Right ventricle myocardium inferior (tissue), 1 donor: Measurements from ENCODE around the gene ARHGAP26. TPM values are rescaled to one million over a fixed set of nuclear protein-coding genes. Genes with fewer than 3 reads are reported as not detected.

Source experiments
- ATAC-seq: fragments of 200-7000 bp; cut with Tn5 transposase; one replicate; pipeline ENCODE4 v1.9.1; 2020; ENCODE audit warnings: mild to moderate bottlenecking, moderate library complexity
- DNase-seq: peaks from one replicate; pipeline ENCODE4 v3.0.0; 2021; ENCODE audit errors: missing footprints
- intact Hi-C: fragments of 100-400 bp; cut with DNase I; formaldehyde crosslinking; loops from one replicate; pipeline ENCODE4 v1.11.0; 2022
- total RNA-seq: library from RNA; stranded (reverse); fragmentation: NEBNext Ultra II Directional; extraction: Animal tissue kit (Norgen Biotek cat#: 25700); gene quantifications from one replicate; pipeline ENCODE4 v1.2.1, GENCODE V29; 2021
- donor health status: DM: no; HTN: yes; CAD: no; lungs with severe emphysema.

ARHGAP26 gene
- total RNA-seq, 1 donor from 2014 or later, result 29.8 TPM

GRCh38 chr5:143147902-143148301, 377.7 kb downstream of the ARHGAP26 start:
- ATAC-seq (no peak), DNase-seq (no peak)
- intact Hi-C loops, result no loop called here

GRCh38 chr5:143148771-143149170, 378.6 kb downstream of the ARHGAP26 start:
- ATAC-seq, result no peak
- intact Hi-C loops, result no loop called here
- no peak for DNase-seq

- intact Hi-C loops, result no loop called here
- DNase-seq, result no peak
- no peak for ATAC-seq
These were observed 379.6 kb downstream of the ARHGAP26 start for GRCh38 chr5:143149759-143150158.

GRCh38 chr5:143151056-143151700, 381.0 kb downstream of the ARHGAP26 start:
- DNase-seq, result no peak
- intact Hi-C loops, result no loop called here
- no peak for ATAC-seq

- no peak for ATAC-seq
- no peak for DNase-seq
- intact Hi-C loops, result no loop called here
These were observed 382.3 kb downstream of the ARHGAP26 start for GRCh38 chr5:143152445-143152844.

- DNase-seq (peak; percentile 73), ATAC-seq (peak; percentile 87)
- intact Hi-C loops, result no loop called here
These were observed 383.3 kb downstream of the ARHGAP26 start for GRCh38 chr5:143153332-143154119.

- no peak for ATAC-seq
- no peak for DNase-seq
- intact Hi-C loops, result no loop called here
These were observed 384.6 kb downstream of the ARHGAP26 start for GRCh38 chr5:143154510-143155370.

- DNase-seq (no peak), ATAC-seq (no peak)
- intact Hi-C loops, result no loop called here
These were observed 385.3 kb downstream of the ARHGAP26 start for GRCh38 chr5:143155455-143155854.

- no peak for ATAC-seq
- intact Hi-C loops, result no loop called here
- DNase-seq, result no peak
These were observed 385.9 kb downstream of the ARHGAP26 start for GRCh38 chr5:143156086-143156485.

GRCh38 chr5:143156572-143156971, 386.4 kb downstream of the ARHGAP26 start:
- DNase-seq (no peak), ATAC-seq (no peak)
- intact Hi-C loops, result no loop called here

- ATAC-seq (no peak), DNase-seq (no peak)
- intact Hi-C loops, result no loop called here
These were observed 388.9 kb downstream of the ARHGAP26 start for GRCh38 chr5:143159031-143159430.

- no peak for ATAC-seq
- intact Hi-C loops, result no loop called here
- peak; percentile 58 for DNase-seq
These were observed 391.8 kb downstream of the ARHGAP26 start for GRCh38 chr5:143161885-143162540.

- ATAC-seq, result no peak
- no peak for DNase-seq
- intact Hi-C loops, result no loop called here
These were observed 392.6 kb downstream of the ARHGAP26 start for GRCh38 chr5:143162810-143163209.

- DNase-seq (no peak), ATAC-seq (no peak)
- intact Hi-C loops, result no loop called here
These were observed 394.4 kb downstream of the ARHGAP26 start for GRCh38 chr5:143164557-143164956.

GRCh38 chr5:143165049-143165880, 395.1 kb downstream of the ARHGAP26 start:
- intact Hi-C loops, result no loop called here
- no peak for ATAC-seq

GRCh38 chr5:143166090-143166489, 395.9 kb downstream of the ARHGAP26 start:
- intact Hi-C loops, result no loop called here
- ATAC-seq (no peak), DNase-seq (no peak)

More at GRCh38 chr5:143165049-143165880, 395.1 kb downstream of the ARHGAP26 start:
- DNase-seq, result no peak

GRCh38 chr5:143166661-143167420, 396.7 kb downstream of the ARHGAP26 start:
- no peak for ATAC-seq
- DNase-seq, result no peak
- intact Hi-C loops, result no loop called here
